IMR-90 (cell line): ENCODE data around the gene PIMREG. TPM values are rescaled to one million over a fixed set of nuclear protein-coding genes. Genes with fewer than 3 reads are reported as not detected.

Experiments
- ATAC-seq: fragments of 200-7000 bp; cut with Tn5 transposase; 2 replicates; pipeline ENCODE4 v1.9.1; 2020; ENCODE audit warnings: low read depth, mild to moderate bottlenecking, moderate library complexity
- BruUV-seq: library from RNA; stranded (reverse); fragments of 400-500 nt; replicated peaks from 2 replicates; lab custom pipeline; 2021; lab: Mats Ljungman, UMichigan
- CTCF ChIA-PET: fragments of 300-600 bp; formaldehyde crosslinking; extraction: SDS; loops from one replicate; lab custom pipeline; 2021; ENCODE audit warnings: antibody characterized with exemption; lab: Yijun Ruan, JAX
- POLR2A ChIA-PET: fragments of 300-600 bp; sonication (Branson Sonifier 250); formaldehyde crosslinking; loops from one replicate; lab custom pipeline; 2022; ENCODE audit warnings: antibody characterized with exemption; ENCODE audit not compliant: unreplicated experiment; lab: Charles Lee
- DNase-seq: peaks from one replicate; pipeline ENCODE4 v3.0.0; 2013
- H2AFZ ChIP-seq: replicated peaks from 2 replicates; pipeline ENCODE3; 2013; ENCODE audit warnings: low read length, mild to moderate bottlenecking; ENCODE audit not compliant: poor library complexity
- H2AK5ac ChIP-seq: 2 replicates; pipeline ENCODE4 v1.6.1; 2013; ENCODE audit warnings: low read depth, low read length, inconsistent platforms
- H2AK9ac ChIP-seq: replicated peaks from 2 replicates; pipeline ENCODE3; 2013; ENCODE audit warnings: mild to moderate bottlenecking, low read depth, low read length, moderate library complexity; ENCODE audit not compliant: poor library complexity
- H2BK120ac ChIP-seq: 2 replicates; pipeline ENCODE4 v1.6.1; 2013; ENCODE audit warnings: low read depth, low read length, inconsistent platforms
- H2BK15ac ChIP-seq: 3 replicates; pipeline ENCODE4 v1.6.1; 2013; ENCODE audit warnings: low read depth, low read length, inconsistent platforms
- H2BK20ac ChIP-seq: 2 replicates; pipeline ENCODE4 v1.6.1; 2013; ENCODE audit warnings: low read depth, mild to moderate bottlenecking, inconsistent platforms, low read length, moderate library complexity
- H2BK5ac ChIP-seq: 2 replicates; pipeline ENCODE4 v1.6.1; 2013; ENCODE audit warnings: mild to moderate bottlenecking, low read depth, low read length, inconsistent platforms; ENCODE audit not compliant: poor library complexity, severe bottlenecking
- H3K14ac ChIP-seq: replicated peaks from 2 replicates; pipeline ENCODE4 v1.6.1; 2013; ENCODE audit warnings: low read depth, low read length, inconsistent platforms
- H3K18ac ChIP-seq: 2 replicates; pipeline ENCODE4 v1.6.1; 2013; ENCODE audit warnings: low read depth, low read length, control low read depth
- H3K23ac ChIP-seq: 2 replicates; pipeline ENCODE4 v1.6.1; 2013; ENCODE audit warnings: low read depth, low read length, inconsistent platforms
- H3K27ac ChIP-seq: 2 replicates; pipeline ENCODE4 v1.5.1; 2013; ENCODE audit warnings: mild to moderate bottlenecking, control low read depth, low read length; ENCODE audit not compliant: insufficient read depth
- H3K27me3 ChIP-seq: 2 replicates; pipeline ENCODE4 v1.6.1; 2013; ENCODE audit warnings: low read length; ENCODE audit not compliant: control insufficient read depth, insufficient read depth
- H3K36me3 ChIP-seq: 2 replicates; pipeline ENCODE4 v1.6.1; 2013; ENCODE audit warnings: low read length, mixed read lengths; ENCODE audit not compliant: control insufficient read depth, insufficient read depth
- H3K4ac ChIP-seq: 2 replicates; pipeline ENCODE4 v1.6.1; 2013; ENCODE audit warnings: low read depth, low read length, inconsistent platforms
- H3K4me1 ChIP-seq: 2 replicates; pipeline ENCODE4 v1.6.1; 2013; ENCODE audit warnings: low read length, mixed read lengths; ENCODE audit not compliant: control insufficient read depth, insufficient read depth
- H3K4me2 ChIP-seq: 2 replicates; pipeline ENCODE4 v1.6.1; 2013; ENCODE audit warnings: low read depth, mild to moderate bottlenecking, control low read depth, low read length, moderate library complexity
- H3K4me3 ChIP-seq: 2 replicates; pipeline ENCODE4 v1.5.1; 2013; ENCODE audit warnings: low read depth, mild to moderate bottlenecking, control low read depth, low read length, moderate library complexity; ENCODE audit not compliant: insufficient read depth
- H3K56ac ChIP-seq: 2 replicates; pipeline ENCODE4 v1.6.1; 2013; ENCODE audit warnings: low read length, inconsistent platforms; ENCODE audit not compliant: insufficient read depth; ENCODE audit errors: extremely low read depth
- H3K79me1 ChIP-seq, 2 experiments: 2 replicates each; pipeline ENCODE4 v1.6.1; 2013; ENCODE audit warnings: low read length in 2 of 2, inconsistent platforms in 1 of 2, low read depth in 1 of 2
- H3K9ac ChIP-seq: 2 replicates; pipeline ENCODE4 v1.6.1; 2013; ENCODE audit warnings: low read depth, low read length, control low read depth
- H3K9me1 ChIP-seq: 2 replicates; pipeline ENCODE4 v1.6.1; 2013; ENCODE audit warnings: low read length, inconsistent platforms; ENCODE audit not compliant: insufficient read depth
- H3K9me3 ChIP-seq: 2 replicates; pipeline ENCODE4 v1.6.1; 2013; ENCODE audit warnings: low read length; ENCODE audit not compliant: control insufficient read depth, insufficient read depth
- H4K20me1 ChIP-seq: 2 replicates; pipeline ENCODE4 v1.6.1; 2013; ENCODE audit warnings: low read length, inconsistent platforms; ENCODE audit not compliant: insufficient read depth
- H4K5ac ChIP-seq: 2 replicates; pipeline ENCODE4 v1.6.1; 2013; ENCODE audit warnings: mild to moderate bottlenecking, low read depth, low read length, control low read depth
- H4K8ac ChIP-seq, 2 experiments: 2 replicates each; pipeline ENCODE4 v1.6.1; 2013; ENCODE audit warnings: low read depth in 2 of 2, low read length in 2 of 2, control low read depth in 1 of 2, inconsistent platforms in 1 of 2
- H4K91ac ChIP-seq: 2 replicates; pipeline ENCODE4 v1.6.1; 2013; ENCODE audit warnings: low read depth, low read length, inconsistent platforms; ENCODE audit not compliant: insufficient read depth
- BHLHE40 ChIP-seq: fragments of 150-350 bp; IDR thresholded peaks from 2 replicates; pipeline ENCODE4 v1.6.1; 2016; ENCODE audit warnings: mild to moderate bottlenecking, low read depth, low read length
- CEBPB ChIP-seq: IDR thresholded peaks from 2 replicates; pipeline ENCODE4 v1.6.1; 2012; ENCODE audit warnings: low read depth, low read length, improper control_type of control experiment
- CHD1 ChIP-seq: IDR thresholded peaks from 2 replicates; pipeline ENCODE4 v1.6.1; 2012; ENCODE audit warnings: low read depth, low read length, improper control_type of control experiment
- FOS ChIP-seq: fragments of 150-350 bp; IDR thresholded peaks from 2 replicates; pipeline ENCODE4 v1.6.1; 2016; ENCODE audit warnings: low read depth, low read length
- MAFK ChIP-seq: IDR thresholded peaks from 2 replicates; pipeline ENCODE4 v1.6.1; 2012; ENCODE audit warnings: low read depth, low read length, improper control_type of control experiment
- MAZ ChIP-seq: IDR thresholded peaks from 2 replicates; pipeline ENCODE4 v1.6.1; 2012; ENCODE audit warnings: low read depth, mild to moderate bottlenecking, low read length, improper control_type of control experiment, moderate library complexity, borderline replicate concordance
- MXI1 ChIP-seq: IDR thresholded peaks from 2 replicates; pipeline ENCODE4 v1.6.1; 2012; ENCODE audit warnings: low read depth, mild to moderate bottlenecking, low read length, moderate library complexity, borderline replicate concordance
- NFE2L2 ChIP-seq: fragments of 150-350 bp; IDR thresholded peaks from 2 replicates; pipeline ENCODE4 v1.6.1; 2016; ENCODE audit warnings: low read depth, mild to moderate bottlenecking, low read length
- POLR2A ChIP-seq: IDR thresholded peaks from 2 replicates; pipeline ENCODE4 v1.6.1; 2012; ENCODE audit warnings: mild to moderate bottlenecking, low read depth, low read length
- RAD21 ChIP-seq: IDR thresholded peaks from 2 replicates; pipeline ENCODE4 v1.6.1; 2012; ENCODE audit warnings: low read length, improper control_type of control experiment
- RCOR1 ChIP-seq: IDR thresholded peaks from 2 replicates; pipeline ENCODE4 v1.6.1; 2012; ENCODE audit warnings: mild to moderate bottlenecking, low read length, improper control_type of control experiment; ENCODE audit not compliant: insufficient replicate concordance
- RFX5 ChIP-seq: IDR thresholded peaks from 2 replicates; pipeline ENCODE4 v1.8.0; 2012; ENCODE audit warnings: low read depth, mild to moderate bottlenecking, low read length, moderate library complexity
- SMC3 ChIP-seq: fragments of 150-350 bp; IDR thresholded peaks from 2 replicates; pipeline ENCODE4 v1.6.1; 2016; ENCODE audit warnings: low read depth, mild to moderate bottlenecking, antibody characterized with exemption, low read length, moderate library complexity
- WGBS, 2 experiments: methylation state at CpG; one replicate each; pipeline versions ENCODE4 v1.1.5 to v1.1.7; 2013; ENCODE audit warnings: missing lambda C conversion rate in 2 of 2; ENCODE audit not compliant: insufficient read length in 1 of 2; ENCODE audit errors: extremely low coverage in 2 of 2; 5-methylcytosine and 5-hydroxymethylcytosine counted together
- dilution Hi-C: fragments of 300-500 bp; cut with HindIII; formaldehyde crosslinking; loops from one replicate; pipeline ENCODE4 v1.14.3; 2018; ENCODE audit warnings: low sequenced_read_pairs; ENCODE audit not compliant: unreplicated experiment
- in situ Hi-C: fragments of 300-500 bp; cut with MboI; formaldehyde crosslinking; loops from 3 replicates; pipeline ENCODE4 v1.14.3; 2019; ENCODE audit warnings: low sequenced_read_pairs, inconsistent platforms, mixed read lengths
- intact Hi-C: fragments of 100-400 bp; cut with micrococcal nuclease; formaldehyde crosslinking; loops from 2 replicates; pipeline ENCODE4 v1.10.0; 2022
- polyA plus RNA-seq, 3 experiments: library from polyadenylated mRNA; depleted of rRNA; stranded (reverse); fragments of >200 nt; gene quantifications; 2 replicates each; pipeline ENCODE4 v1.2.3, GENCODE V29; 2012; ENCODE audit warnings: low replicate concordance in 1 of 3
- total RNA-seq: library from RNA; depleted of rRNA; stranded (reverse); fragments of >200 nt; gene quantifications from 2 replicates; pipeline ENCODE4 v1.2.3, GENCODE V29; 2012
- TF ChIP-seq, protein P1 (sequence below): conservative IDR thresholded peaks from 2 replicates; pipeline ENCODE4 v1.5.1; 2012; ENCODE audit warnings: mild to moderate bottlenecking, low read depth, low read length, improper control_type of control experiment
- TF ChIP-seq, protein P2 (sequence below): fragments of 150-350 bp; IDR thresholded peaks from 2 replicates; pipeline ENCODE4 v1.6.1; 2017; ENCODE audit warnings: mild to moderate bottlenecking, antibody characterized with exemption, low read length, low read depth
- TF ChIP-seq, protein P3 (sequence below): fragments of 150-350 bp; IDR thresholded peaks from 2 replicates; pipeline ENCODE4 v1.6.1; 2016; ENCODE audit warnings: low read depth, mild to moderate bottlenecking, low read length, moderate library complexity, borderline replicate concordance

The PIMREG gene
- total and polyA plus RNA-seq, 2 of the 4 experiments (the other 2 are of a cell fraction): 21.5 to 25.9 TPM

DNA sequence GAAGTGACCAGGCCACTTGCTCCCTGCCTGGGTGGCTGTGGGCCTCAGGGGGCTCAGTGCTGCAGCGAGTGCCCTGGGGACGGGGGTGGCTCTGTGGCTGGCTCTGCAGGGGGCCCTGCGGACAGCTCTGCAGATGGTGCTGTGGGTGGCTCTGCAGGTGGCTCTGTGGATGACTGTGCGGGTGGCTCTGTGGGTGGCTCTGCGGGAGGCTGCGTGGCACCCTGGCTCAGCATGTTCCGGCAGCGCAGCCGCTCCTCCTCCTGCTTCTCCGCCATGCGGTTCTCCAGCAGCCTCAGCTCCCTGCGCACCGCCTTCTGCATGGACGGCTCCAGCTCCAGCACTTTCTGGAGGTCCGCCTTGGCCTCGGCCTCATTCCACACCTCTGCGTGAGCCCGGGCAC lies 18.8 kb upstream of the PIMREG start:
- no peak overlapping the region for H3K14ac ChIP-seq
- TF ChIP-seq, protein P1, sequence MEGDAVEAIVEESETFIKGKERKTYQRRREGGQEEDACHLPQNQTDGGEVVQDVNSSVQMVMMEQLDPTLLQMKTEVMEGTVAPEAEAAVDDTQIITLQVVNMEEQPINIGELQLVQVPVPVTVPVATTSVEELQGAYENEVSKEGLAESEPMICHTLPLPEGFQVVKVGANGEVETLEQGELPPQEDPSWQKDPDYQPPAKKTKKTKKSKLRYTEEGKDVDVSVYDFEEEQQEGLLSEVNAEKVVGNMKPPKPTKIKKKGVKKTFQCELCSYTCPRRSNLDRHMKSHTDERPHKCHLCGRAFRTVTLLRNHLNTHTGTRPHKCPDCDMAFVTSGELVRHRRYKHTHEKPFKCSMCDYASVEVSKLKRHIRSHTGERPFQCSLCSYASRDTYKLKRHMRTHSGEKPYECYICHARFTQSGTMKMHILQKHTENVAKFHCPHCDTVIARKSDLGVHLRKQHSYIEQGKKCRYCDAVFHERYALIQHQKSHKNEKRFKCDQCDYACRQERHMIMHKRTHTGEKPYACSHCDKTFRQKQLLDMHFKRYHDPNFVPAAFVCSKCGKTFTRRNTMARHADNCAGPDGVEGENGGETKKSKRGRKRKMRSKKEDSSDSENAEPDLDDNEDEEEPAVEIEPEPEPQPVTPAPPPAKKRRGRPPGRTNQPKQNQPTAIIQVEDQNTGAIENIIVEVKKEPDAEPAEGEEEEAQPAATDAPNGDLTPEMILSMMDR: no peak
- TF ChIP-seq, protein P2, sequence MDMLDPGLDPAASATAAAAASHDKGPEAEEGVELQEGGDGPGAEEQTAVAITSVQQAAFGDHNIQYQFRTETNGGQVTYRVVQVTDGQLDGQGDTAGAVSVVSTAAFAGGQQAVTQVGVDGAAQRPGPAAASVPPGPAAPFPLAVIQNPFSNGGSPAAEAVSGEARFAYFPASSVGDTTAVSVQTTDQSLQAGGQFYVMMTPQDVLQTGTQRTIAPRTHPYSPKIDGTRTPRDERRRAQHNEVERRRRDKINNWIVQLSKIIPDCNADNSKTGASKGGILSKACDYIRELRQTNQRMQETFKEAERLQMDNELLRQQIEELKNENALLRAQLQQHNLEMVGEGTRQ: no peak
- no peak for TF ChIP-seq RCOR1
- TF ChIP-seq MXI1: no peak
- no peak for TF ChIP-seq POLR2A
- no peak for TF ChIP-seq RFX5
- TF ChIP-seq CHD1: no peak
- no peak for TF ChIP-seq CEBPB
- no peak for TF ChIP-seq NFE2L2
- TF ChIP-seq SMC3: no peak
- TF ChIP-seq RAD21: no peak
- TF ChIP-seq MAZ: no peak
- TF ChIP-seq, protein P3, sequence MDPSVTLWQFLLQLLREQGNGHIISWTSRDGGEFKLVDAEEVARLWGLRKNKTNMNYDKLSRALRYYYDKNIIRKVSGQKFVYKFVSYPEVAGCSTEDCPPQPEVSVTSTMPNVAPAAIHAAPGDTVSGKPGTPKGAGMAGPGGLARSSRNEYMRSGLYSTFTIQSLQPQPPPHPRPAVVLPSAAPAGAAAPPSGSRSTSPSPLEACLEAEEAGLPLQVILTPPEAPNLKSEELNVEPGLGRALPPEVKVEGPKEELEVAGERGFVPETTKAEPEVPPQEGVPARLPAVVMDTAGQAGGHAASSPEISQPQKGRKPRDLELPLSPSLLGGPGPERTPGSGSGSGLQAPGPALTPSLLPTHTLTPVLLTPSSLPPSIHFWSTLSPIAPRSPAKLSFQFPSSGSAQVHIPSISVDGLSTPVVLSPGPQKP: no peak
- TF ChIP-seq BHLHE40: no peak
- TF ChIP-seq MAFK: no peak
- TF ChIP-seq FOS: no peak
- no TSS peak for BruUV-seq
- H3K27ac ChIP-seq: no peak overlapping the region
- H2BK5ac ChIP-seq: no peak overlapping the region
- no peak overlapping the region for H3K56ac ChIP-seq
- H2BK20ac ChIP-seq: no peak overlapping the region
- no peak overlapping the region for H2BK120ac ChIP-seq
- H3K9me3 ChIP-seq: no peaks in the 10 kb centered on the region
- no peaks in the 10 kb centered on the region for H4K20me1 ChIP-seq
- POLR2A ChIA-PET: no interaction called here
- no peak overlapping the region for H3K23ac ChIP-seq
- no peak overlapping the region for H3K9ac ChIP-seq
- H3K18ac ChIP-seq: no peak overlapping the region
- dilution Hi-C loops (no loop called here), in situ Hi-C loops (loop anchor here (25.0 kb wide), 1 partner anchor 1188 kb away; the partner anchor contains the start of gene SCIMP), intact Hi-C loops (no loop called here)
- H2BK15ac ChIP-seq: no peak overlapping the region
- H3K79me1 ChIP-seq: no peaks in the 10 kb centered on the region
- no peak overlapping the region for H4K5ac ChIP-seq
- H3K27me3 ChIP-seq: peaks cover 7% of the 10 kb centered on the region
- H3K4me2 ChIP-seq: no peak overlapping the region
- no peak overlapping the region for H2AFZ ChIP-seq
- H3K4me3 ChIP-seq: no peak overlapping the region
- no peak overlapping the region for H2AK5ac ChIP-seq
- WGBS, 2 experiments: 88% methylated on average over 7 of the region's 18 CpGs; no CpG with 5 or more reads in 1 of the 2 experiments
- no peaks in the 10 kb centered on the region for H3K4me1 ChIP-seq
- no peaks in the 10 kb centered on the region for H3K36me3 ChIP-seq
- DNase-seq (no peak), ATAC-seq (no peak)
- H3K9me1 ChIP-seq: no peaks in the 10 kb centered on the region
- H4K91ac ChIP-seq: no peak overlapping the region
- no peak overlapping the region for H3K4ac ChIP-seq
- H2AK9ac ChIP-seq: no peak overlapping the region
- CTCF ChIA-PET: no interaction called here
- no peak overlapping the region for H4K8ac ChIP-seq
